H1 (cell line): Measurements from ENCODE around the gene SH2B3. TPM values are rescaled to one million over a fixed set of nuclear protein-coding genes. Genes with fewer than 3 reads are reported as not detected.
A peak's percentile ranks its signal among the peaks of the same experiment; 100 is the strongest.

Experiments
- CTCF ChIA-PET: fragments of 300-600 bp; sonication (Branson Sonifier 250); formaldehyde crosslinking; loops from one replicate; lab custom pipeline; 2021; ENCODE audit not compliant: partially characterized antibody; lab: Charles Lee
- POLR2A ChIA-PET: fragments of 300-600 bp; sonication (Branson Sonifier 250); formaldehyde crosslinking; loops from one replicate; lab custom pipeline; 2021; ENCODE audit warnings: inconsistent platforms; ENCODE audit not compliant: partially characterized antibody; lab: Charles Lee
- DNase-seq, 2 experiments: peaks; one replicate each; pipeline versions ENCODE4 v3.0.0 to v3.0.0-alpha.2; 2010 to 2022; ENCODE audit warnings: low spot score in 2 of 2, low read depth in 1 of 2, mixed read lengths in 1 of 2
- FAIRE-seq: peaks from 2 replicates; lab custom pipeline; 2011; peaks lifted over from hg19 to GRCh38; lab: Jason Lieb, UNC
- H2AFZ ChIP-seq: 2 replicates; pipeline ENCODE4 v1.8.1; 2012; ENCODE audit warnings: low read length, inconsistent platforms
- H2AK5ac ChIP-seq: 2 replicates; pipeline ENCODE4 v1.6.1; 2013; ENCODE audit warnings: low read depth, low read length
- H2BK120ac ChIP-seq: replicated peaks from 2 replicates; pipeline ENCODE3; 2013; ENCODE audit warnings: low read depth, low read length, inconsistent platforms
- H2BK12ac ChIP-seq: 2 replicates; pipeline ENCODE4 v1.6.1; 2013; ENCODE audit warnings: low read depth, low read length
- H2BK15ac ChIP-seq: 2 replicates; pipeline ENCODE4 v1.6.1; 2013; ENCODE audit warnings: low read length
- H2BK20ac ChIP-seq: 2 replicates; pipeline ENCODE4 v1.6.1; 2013; ENCODE audit warnings: low read length
- H2BK5ac ChIP-seq: 2 replicates; pipeline ENCODE4 v1.6.1; 2013; ENCODE audit warnings: low read depth, low read length
- H3K14ac ChIP-seq: 2 replicates; pipeline ENCODE4 v1.6.1; 2013; ENCODE audit warnings: inconsistent platforms; ENCODE audit not compliant: insufficient read length
- H3K18ac ChIP-seq: 2 replicates; pipeline ENCODE4 v1.6.1; 2013; ENCODE audit warnings: low read length; ENCODE audit errors: extremely low read depth
- H3K23ac ChIP-seq: 2 replicates; pipeline ENCODE4 v1.6.1; 2013; ENCODE audit warnings: inconsistent platforms; ENCODE audit not compliant: insufficient read length
- H3K23me2 ChIP-seq: 2 replicates; pipeline ENCODE4 v1.6.1; 2013; ENCODE audit warnings: low read depth, low read length
- H3K27ac ChIP-seq: 2 replicates; pipeline ENCODE4 v1.6.1; 2011; ENCODE audit warnings: low read depth, low read length, inconsistent platforms
- H3K27me3 ChIP-seq, 4 experiments: replicated peaks in 1 of 4; 1 replicate in 1 of 4; 2 replicates in 3 of 4; pipeline versions ENCODE4 v1.6.1 to v1.8.1; 2011 to 2013; ENCODE audit warnings: low read length in 3 of 4, mild to moderate bottlenecking in 3 of 4, inconsistent platforms in 2 of 4, mixed read lengths in 2 of 4, moderate library complexity in 1 of 4; ENCODE audit not compliant: control insufficient read depth in 3 of 4, insufficient read depth in 3 of 4; ENCODE audit errors: extremely low read depth in 1 of 4
- H3K36me3 ChIP-seq, 4 experiments: 2 replicates each; pipeline versions ENCODE4 v1.6.1 to v1.8.1; 2011 to 2013; ENCODE audit warnings: mild to moderate bottlenecking in 4 of 4, low read length in 3 of 4, moderate library complexity in 2 of 4, control low read depth in 1 of 4, inconsistent platforms in 1 of 4; ENCODE audit not compliant: insufficient read depth in 4 of 4, control insufficient read depth in 2 of 4
- H3K4ac ChIP-seq: replicated peaks from 2 replicates; pipeline ENCODE3; 2013; ENCODE audit warnings: low read length, low read depth, mixed read lengths, inconsistent platforms; ENCODE audit not compliant: insufficient read length
- H3K4me1 ChIP-seq, 4 experiments: replicated peaks in 1 of 4; 1 replicate in 1 of 4; 2 replicates in 3 of 4; pipeline versions ENCODE4 v1.6.1 to v1.8.1; 2011 to 2013; ENCODE audit warnings: low read length in 3 of 4, inconsistent platforms in 2 of 4, mixed read lengths in 1 of 4; ENCODE audit not compliant: insufficient read depth in 4 of 4, control insufficient read depth in 3 of 4
- H3K4me2 ChIP-seq, 2 experiments: 2 replicates each; pipeline versions ENCODE4 v1.6.1 to v1.8.1; 2011 to 2013; ENCODE audit warnings: low read depth in 2 of 2, low read length in 2 of 2, control low read depth in 1 of 2, inconsistent platforms in 1 of 2, mild to moderate bottlenecking in 1 of 2; ENCODE audit not compliant: insufficient read depth in 1 of 2
- H3K4me3 ChIP-seq, 4 experiments: fragments of 200-600, 300-600 bp in 1 of 4; sonication (generic), shearing (Covaris generic), sonication (Bioruptor Twin) in 1 of 4; 2 replicates each; pipeline versions ENCODE4 v1.5.1 to v1.8.1; 2011 to 2016; ENCODE audit warnings: low read length in 4 of 4, low read depth in 3 of 4, control low read depth in 2 of 4, inconsistent platforms in 2 of 4, mild to moderate bottlenecking in 2 of 4, mixed read lengths in 1 of 4, moderate library complexity in 1 of 4; ENCODE audit not compliant: insufficient read depth in 2 of 4; ENCODE audit errors: extremely low read depth in 1 of 4
- H3K56ac ChIP-seq: replicated peaks from 2 replicates; pipeline ENCODE3; 2013; ENCODE audit warnings: low read depth, mild to moderate bottlenecking, mixed read lengths, low read length, inconsistent platforms; ENCODE audit not compliant: insufficient read length
- H3K79me1 ChIP-seq: 2 replicates; pipeline ENCODE4 v1.6.1; 2013; ENCODE audit warnings: low read depth, low read length, control low read depth
- H3K79me2 ChIP-seq, 2 experiments: 2 replicates each; pipeline versions ENCODE4 v1.6.1 to v1.8.1; 2012 to 2013; ENCODE audit warnings: low read length in 2 of 2, mild to moderate bottlenecking in 2 of 2, inconsistent platforms in 1 of 2; ENCODE audit not compliant: insufficient read depth in 2 of 2, control insufficient read depth in 1 of 2
- H3K9ac ChIP-seq, 4 experiments: replicated peaks in 1 of 4; 1 replicate in 1 of 4; 2 replicates in 3 of 4; pipeline versions ENCODE4 v1.6.1 to v1.8.1; 2011 to 2013; ENCODE audit warnings: low read depth in 3 of 4, low read length in 3 of 4, control low read depth in 2 of 4, mild to moderate bottlenecking in 2 of 4, moderate library complexity in 2 of 4, inconsistent platforms in 1 of 4; ENCODE audit errors: extremely low read depth in 1 of 4
- H3K9me3 ChIP-seq, 2 experiments: 2 replicates each; pipeline versions ENCODE4 v1.6.1 to v1.8.1; 2012 to 2013; ENCODE audit warnings: mild to moderate bottlenecking in 2 of 2, moderate library complexity in 2 of 2, control low read depth in 1 of 2, inconsistent platforms in 1 of 2, low read depth in 1 of 2, low read length in 1 of 2, mixed read lengths in 1 of 2; ENCODE audit not compliant: insufficient read depth in 2 of 2
- H4K20me1 ChIP-seq, 2 experiments: replicated peaks in 1 of 2; 2 replicates each; pipeline versions ENCODE3 to v1.8.1; 2011 to 2013; ENCODE audit warnings: inconsistent platforms in 2 of 2, low read length in 2 of 2, mild to moderate bottlenecking in 1 of 2; ENCODE audit not compliant: insufficient read depth in 2 of 2, control insufficient read depth in 1 of 2
- H4K5ac ChIP-seq: 2 replicates; pipeline ENCODE4 v1.6.1; 2013; ENCODE audit warnings: low read length, low read depth, mixed read lengths, inconsistent platforms; ENCODE audit not compliant: insufficient read length
- H4K8ac ChIP-seq: 2 replicates; pipeline ENCODE4 v1.8.0; 2013; ENCODE audit warnings: mild to moderate bottlenecking, moderate library complexity, low read length, inconsistent platforms; ENCODE audit not compliant: insufficient read depth; ENCODE audit errors: extremely low read depth
- H4K91ac ChIP-seq: replicated peaks from 2 replicates; pipeline ENCODE3; 2013; ENCODE audit warnings: low read length, mixed read lengths, inconsistent platforms; ENCODE audit not compliant: insufficient read length
- CBX8 ChIP-seq: fragments of 300-800, 300-1000 bp; sonication (generic); IDR thresholded peaks from 2 replicates; pipeline ENCODE4 v1.7.1; 2016; ENCODE audit warnings: low read depth, low read length, borderline replicate concordance
- CTBP2 ChIP-seq: IDR thresholded peaks from 2 replicates; pipeline ENCODE4 v1.7.0; 2011; ENCODE audit warnings: borderline replicate concordance, mild to moderate bottlenecking, moderate library complexity, mixed read lengths, low read length; ENCODE audit not compliant: insufficient read depth, insufficient read length
- KDM5A ChIP-seq: fragments of 200-600 bp; IDR thresholded peaks from 2 replicates; pipeline ENCODE4 v1.7.1; 2012; ENCODE audit warnings: mild to moderate bottlenecking, low read length, inconsistent platforms, mixed read lengths
- MAFK ChIP-seq: IDR thresholded peaks from 2 replicates; pipeline ENCODE4 v1.6.1; 2012; ENCODE audit warnings: low read depth, mild to moderate bottlenecking, improper control_type of control experiment, low read length
- POU5F1 ChIP-seq: IDR thresholded peaks from 2 replicates; pipeline ENCODE4 v1.6.1; 2011; ENCODE audit warnings: low read depth, mild to moderate bottlenecking, low read length, moderate library complexity
- SIX5 ChIP-seq: IDR thresholded peaks from 2 replicates; pipeline ENCODE4 v1.6.1; 2011; ENCODE audit warnings: mild to moderate bottlenecking, low read depth, low read length
- WGBS, 2 experiments: shearing (Covaris generic) in 1 of 2; methylation state at CpG; one replicate each; pipeline versions ENCODE4 v1.1.6 to v1.1.7; 2013 to 2015; ENCODE audit warnings: low lambda C conversion rate in 2 of 2, mixed read lengths in 2 of 2, inconsistent platforms in 1 of 2, low coverage in 1 of 2, missing lambda C conversion rate in 1 of 2; ENCODE audit not compliant: insufficient replicate concordance in 2 of 2, insufficient coverage in 1 of 2, insufficient read length in 1 of 2; ENCODE audit errors: extremely low coverage in 1 of 2, missing lambda C conversion rate in 1 of 2; 5-methylcytosine and 5-hydroxymethylcytosine counted together
- polyA plus RNA-seq, 7 experiments: library from polyadenylated mRNA; depleted of rRNA in 3 of 7; stranded (reverse) in 5 of 7; unstranded in 2 of 7; fragments of >200 nt in 5 of 7; fragments of 200-250 nt in 2 of 7; gene quantifications; 1 replicate in 5 of 7; 2 replicates in 1 of 7; 4 replicates in 1 of 7; pipeline versions ENCODE4 v1.2.1 to v1.2.3, GENCODE V29; 2011 to 2013; ENCODE audit warnings: missing spikeins in 2 of 7, mixed read lengths in 2 of 7
- total RNA-seq: library from RNA; stranded (reverse); fragmentation: NEBNext Ultra II Directional; extraction: Animal tissue kit (Norgen Biotek cat#: 25700); gene quantifications from 2 replicates; pipeline ENCODE4 v1.2.1, GENCODE V29; 2021
- TF ChIP-seq, protein P1 (sequence below): IDR thresholded peaks from 2 replicates; pipeline ENCODE4 v1.6.1; 2012; ENCODE audit warnings: low read length, inconsistent platforms

Gene SH2B3
- total and polyA plus RNA-seq, 2 of the 8 experiments (the other 6 are each of a cell fraction or from before 2014, with no cell fraction given): 20.8 to 34.1 TPM

DNA sequence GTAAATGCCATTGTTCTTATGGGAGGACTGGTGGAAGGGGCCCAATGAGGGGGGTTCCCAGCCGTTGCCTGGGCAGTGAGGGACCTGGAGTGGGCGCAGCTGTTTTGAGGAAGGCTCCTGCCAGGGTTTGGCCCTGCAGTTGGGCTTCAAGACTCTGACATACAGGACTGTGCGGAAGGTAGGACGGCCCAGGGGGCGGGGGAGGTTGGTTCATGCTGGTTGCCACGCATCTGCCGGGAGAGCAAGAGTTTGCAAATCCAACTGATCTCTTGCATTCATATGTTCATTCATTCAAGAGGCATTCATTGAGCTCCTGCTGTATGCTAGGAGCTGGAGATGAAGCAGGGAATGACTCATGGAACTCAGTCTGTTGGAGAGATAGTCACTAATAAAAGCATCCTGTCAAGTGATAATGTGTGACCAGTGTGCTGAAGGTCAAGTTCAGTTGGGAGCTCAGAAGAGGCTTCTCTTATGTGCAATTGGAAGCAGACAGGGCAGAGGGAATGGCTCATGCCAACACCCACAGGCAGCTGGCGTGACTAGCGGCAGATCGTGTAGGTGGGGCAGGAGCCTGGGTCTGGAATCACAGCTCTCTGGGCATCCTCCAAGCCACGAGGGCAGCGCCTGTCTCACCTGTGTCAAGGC is 7.8 kb downstream of the SH2B3 start:
- H3K79me2 ChIP-seq: peaks cover 23 to 85% of the 10 kb centered on the region in 2 experiments
- peak overlapping the region; percentile 82; the same call in 1 of the 2 replicates for H2BK12ac ChIP-seq
- no peaks in the 10 kb centered on the region for H3K27me3 ChIP-seq
- peaks cover 27 to 54% (median 38%) of the 10 kb centered on the region in 4 experiments for H3K4me1 ChIP-seq
- peaks cover 0 to 8% (median 1%) of the 10 kb centered on the region in 4 experiments; a peak in 2 of 8 replicates for H3K36me3 ChIP-seq
- no peak overlapping the region; a peak in 1 of 7 replicates for H3K9ac ChIP-seq
- H4K8ac ChIP-seq: no peak overlapping the region
- peak overlapping the region; percentile 7; the same call in 1 of the 2 replicates for H2AK5ac ChIP-seq
- H3K4me3 ChIP-seq: no peak overlapping the region
- peak overlapping the region; percentile 4 to 29; a peak in 1 of 4 replicates for H3K4me2 ChIP-seq
- 0 out of 2 replicates have a peak overlapping the region, but pooled peaks have one; percentile 53 for H2BK15ac ChIP-seq
- DNase-seq (no peak), FAIRE-seq (no peak)
- H2AFZ ChIP-seq: no peak overlapping the region
- H3K79me1 ChIP-seq: peaks cover 14% of the 10 kb centered on the region; the same call in 1 of the 2 replicates
- H3K23me2 ChIP-seq: no peaks in the 10 kb centered on the region
- 75% methylated on average over 12 of the region's 12 CpGs; no CpG with 5 or more reads in 1 of the 2 experiments for WGBS, 2 experiments
- no peaks in the 10 kb centered on the region for H3K9me3 ChIP-seq
- peaks cover 20 to 29% of the 10 kb centered on the region in 2 experiments for H4K20me1 ChIP-seq
- no peak overlapping the region for H3K4ac ChIP-seq
- H2BK20ac ChIP-seq: peak overlapping the region; percentile 73; the same call in 1 of the 2 replicates
- H3K27ac ChIP-seq: no peak overlapping the region
- H3K18ac ChIP-seq: no peak overlapping the region; the same call in 1 of the 2 replicates
- peak overlapping the region; percentile 66; the same call in 1 of the 2 replicates for H2BK5ac ChIP-seq
- no peak overlapping the region for H3K23ac ChIP-seq
- POLR2A ChIA-PET: interaction anchor here (1.6 to 4.3 kb wide), 6 partner anchors 10 to 183 kb away, joined by 3 to 29 read pairs (median 16); no protein-coding TSS in a partner anchor
- peak overlapping the region; percentile 36 for H4K91ac ChIP-seq
- CTCF ChIA-PET: interaction anchor here (0.5 to 22.8 kb wide), 9 partner anchors 9 to 139 kb away, joined by 3 to 838 read pairs (median 9); no protein-coding TSS in a partner anchor
- H3K14ac ChIP-seq: no peak overlapping the region
- H2BK120ac ChIP-seq: no peak overlapping the region
- no peak for TF ChIP-seq MAFK
- no peak for TF ChIP-seq SIX5
- TF ChIP-seq KDM5A: no peak
- TF ChIP-seq CBX8: no peak
- TF ChIP-seq CTBP2: no peak
- TF ChIP-seq, protein P1, sequence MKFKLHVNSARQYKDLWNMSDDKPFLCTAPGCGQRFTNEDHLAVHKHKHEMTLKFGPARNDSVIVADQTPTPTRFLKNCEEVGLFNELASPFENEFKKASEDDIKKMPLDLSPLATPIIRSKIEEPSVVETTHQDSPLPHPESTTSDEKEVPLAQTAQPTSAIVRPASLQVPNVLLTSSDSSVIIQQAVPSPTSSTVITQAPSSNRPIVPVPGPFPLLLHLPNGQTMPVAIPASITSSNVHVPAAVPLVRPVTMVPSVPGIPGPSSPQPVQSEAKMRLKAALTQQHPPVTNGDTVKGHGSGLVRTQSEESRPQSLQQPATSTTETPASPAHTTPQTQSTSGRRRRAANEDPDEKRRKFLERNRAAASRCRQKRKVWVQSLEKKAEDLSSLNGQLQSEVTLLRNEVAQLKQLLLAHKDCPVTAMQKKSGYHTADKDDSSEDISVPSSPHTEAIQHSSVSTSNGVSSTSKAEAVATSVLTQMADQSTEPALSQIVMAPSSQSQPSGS: no peak
- no peak for TF ChIP-seq POU5F1
- H4K5ac ChIP-seq: no peak overlapping the region
- H3K56ac ChIP-seq: no peak overlapping the region
